B cell (primary cell): ENCODE measurements around the gene PIM3. TPM values are rescaled to one million over a fixed set of nuclear protein-coding genes. Genes with fewer than 3 reads are reported as not detected.
A peak's percentile ranks its signal among the peaks of the same experiment; 100 is the strongest.

Experiments
- ATAC-seq: fragments of 200-7000 bp; cut with Tn5 transposase; one replicate; pipeline ENCODE4 v1.10.0; 2021; ENCODE audit warnings: low read depth, mild to moderate bottlenecking, moderate number of reproducible peaks, moderate library complexity
- CTCF ChIA-PET: fragments of 350-600 bp; sonication (Branson Sonifier 250); formaldehyde crosslinking; loops from one replicate; lab custom pipeline; 2021; ENCODE audit warnings: antibody characterized with exemption, inconsistent platforms; lab: Charles Lee
- POLR2A ChIA-PET: fragments of 350-600 bp; sonication (Branson Sonifier 250); formaldehyde crosslinking; loops from one replicate; lab custom pipeline; 2021; ENCODE audit warnings: antibody characterized with exemption; lab: Charles Lee
- DNase-seq: peaks from one replicate; pipeline ENCODE4 v3.0.0; 2013
- H2AFZ ChIP-seq: 2 replicates; pipeline ENCODE4 v1.6.1; 2012; ENCODE audit warnings: mild to moderate bottlenecking, low read depth, low read length; ENCODE audit not compliant: insufficient read depth, poor library complexity, severe bottlenecking
- H3K27ac ChIP-seq, 2 donors: 1 replicate in 1 of 2; 2 replicates in 1 of 2; pipeline ENCODE4 v1.5.1; 2012 to 2013; ENCODE audit warnings: low read length in 2 of 2, mild to moderate bottlenecking in 2 of 2, moderate library complexity in 1 of 2
- H3K27me3 ChIP-seq, 4 experiments: fragments of 200-600 bp in 1 of 4; sonication (generic) in 1 of 4; replicated peaks in 1 of 4; 1 replicate in 2 of 4; 2 replicates in 2 of 4; pipeline versions ENCODE4 v1.6.1 to v1.7.0; 2013 to 2016; ENCODE audit warnings: low read length in 3 of 4, mild to moderate bottlenecking in 2 of 4, mixed read lengths in 1 of 4, moderate library complexity in 1 of 4; ENCODE audit not compliant: insufficient read depth in 4 of 4, control insufficient read depth in 3 of 4; ENCODE audit errors: control extremely low read depth in 1 of 4
- H3K36me3 ChIP-seq, 2 experiments: replicated peaks in 1 of 2; 1 replicate in 1 of 2; 2 replicates in 1 of 2; pipeline versions ENCODE4 v1.6.1 to v1.7.1; 2013; ENCODE audit warnings: low read length in 1 of 2; ENCODE audit not compliant: insufficient read depth in 2 of 2, control insufficient read depth in 1 of 2; ENCODE audit errors: control extremely low read depth in 1 of 2, extremely low read depth in 1 of 2
- H3K4me1 ChIP-seq, 2 donors: fragments of 200-600 bp in 1 of 2; sonication (generic) in 1 of 2; 1 replicate in 1 of 2; 2 replicates in 1 of 2; pipeline versions ENCODE4 v1.5.1 to v1.6.1; 2013 to 2017; ENCODE audit warnings: low read length in 2 of 2; ENCODE audit not compliant: control insufficient read depth in 2 of 2, insufficient read depth in 2 of 2
- H3K4me2 ChIP-seq: replicated peaks from 2 replicates; pipeline ENCODE3; 2012; ENCODE audit warnings: mild to moderate bottlenecking, low read depth, low read length; ENCODE audit not compliant: poor library complexity, severe bottlenecking
- H3K4me3 ChIP-seq, 5 experiments: fragments of 200-600 bp in 1 of 5; sonication (generic) in 1 of 5; 1 replicate in 3 of 5; 2 replicates in 2 of 5; pipeline versions ENCODE4 v1.5.1 to v1.7.0; 2011 to 2016; ENCODE audit warnings: low read length in 4 of 5, mild to moderate bottlenecking in 4 of 5, low read depth in 2 of 5, control low read depth in 1 of 5, moderate library complexity in 1 of 5; ENCODE audit not compliant: insufficient read depth in 1 of 5; ENCODE audit errors: control extremely low read depth in 1 of 5, extremely low read depth in 1 of 5
- H3K79me2 ChIP-seq: fragments of 200-600 bp; sonication (generic); one replicate; pipeline ENCODE4 v1.6.0; 2016; ENCODE audit warnings: low read length; ENCODE audit not compliant: control insufficient read depth, insufficient read depth
- H3K9ac ChIP-seq: fragments of 200-600 bp; sonication (generic); 2 replicates; pipeline ENCODE4 v1.6.1; 2017; ENCODE audit warnings: mild to moderate bottlenecking, low read length, moderate library complexity
- H3K9me3 ChIP-seq, 3 donors: one replicate each; pipeline versions ENCODE4 v1.6.1 to v1.7.1; 2013; ENCODE audit warnings: low read length in 2 of 3; ENCODE audit not compliant: control insufficient read depth in 2 of 3, insufficient read depth in 1 of 3; ENCODE audit errors: control extremely low read depth in 1 of 3
- H4K20me1 ChIP-seq: 2 replicates; pipeline ENCODE4 v1.6.0; 2012; ENCODE audit warnings: mild to moderate bottlenecking, low read length; ENCODE audit not compliant: insufficient read depth, control insufficient read depth, poor library complexity, severe bottlenecking
- H3K27ac Mint-ChIP-seq: one replicate; pipeline ENCODE4 v1.8.0; 2021; ENCODE audit warnings: mixed read lengths
- H3K27me3 Mint-ChIP-seq: one replicate; pipeline ENCODE4 v1.8.0; 2021; ENCODE audit warnings: mixed read lengths
- H3K4me1 Mint-ChIP-seq: one replicate; pipeline ENCODE4 v1.8.0; 2021; ENCODE audit warnings: mixed read lengths
- H3K4me3 Mint-ChIP-seq: one replicate; pipeline ENCODE4 v1.8.0; 2021; ENCODE audit warnings: mixed read lengths
- H3K9me3 Mint-ChIP-seq: one replicate; pipeline ENCODE4 v1.8.0; 2022; ENCODE audit warnings: mixed read lengths; ENCODE audit not compliant: insufficient read depth
- CTCF ChIP-seq: fragments of 200-600 bp; IDR thresholded peaks from one replicate; pipeline ENCODE4 v1.8.0; 2022; ENCODE audit warnings: antibody characterized with exemption, mild to moderate bottlenecking
- EZH2 ChIP-seq: IDR thresholded peaks from 2 replicates; pipeline ENCODE4 v1.6.1; 2012; ENCODE audit warnings: borderline replicate concordance, low read depth, mild to moderate bottlenecking, moderate library complexity, low read length; ENCODE audit not compliant: insufficient read depth, poor library complexity, severe bottlenecking
- WGBS: methylation state at CpG from one replicate; pipeline ENCODE4 v1.1.5; 2013; ENCODE audit warnings: missing lambda C conversion rate; ENCODE audit not compliant: insufficient coverage; 5-methylcytosine and 5-hydroxymethylcytosine counted together
- intact Hi-C: fragments of 100-400 bp; cut with micrococcal nuclease; formaldehyde crosslinking; loops from one replicate; pipeline ENCODE4 v1.10.0; 2022
- polyA plus RNA-seq: library from polyadenylated mRNA; depleted of rRNA; stranded (reverse); fragments of >200 nt; gene quantifications from 2 replicates; pipeline ENCODE4 v1.2.3, GENCODE V29; 2012
- total RNA-seq, 2 donors: library from RNA; stranded (reverse); fragments of 120-200 nt in 1 of 2; gene quantifications; 1 replicate in 1 of 2; 2 replicates in 1 of 2; pipeline versions ENCODE4 v1.2.3 to v1.2.4, GENCODE V29; 2013 to 2022

Gene PIM3
- total and polyA plus RNA-seq, 2 donors (not counting 1 experiment from before 2014, with no cell fraction given) = 74.6 to 128 TPM

GRCh38 chr22:49933236-49934159, 27.1 kb upstream of the PIM3 start:
- H3K36me3 ChIP-seq = no peaks in the 10 kb centered on the region
- H3K4me1 Mint-ChIP-seq = peaks cover 44% of the 10 kb centered on the region
- peak overlapping the region; percentile 82 for H3K9ac ChIP-seq
- H3K9me3 ChIP-seq = peaks cover 0 to 5% (median 0%) of the 10 kb centered on the region in 3 donors
- H3K27me3 Mint-ChIP-seq = no peaks in the 10 kb centered on the region
- WGBS = 80% methylated on average over 26 of the region's 27 CpGs
- peaks cover 64 to 78% of the 10 kb centered on the region in 2 donors for H3K4me1 ChIP-seq
- no peak overlapping the region for H2AFZ ChIP-seq
- intact Hi-C loops = loop anchor here (10.0 kb wide), 1 partner anchor 541 kb away; the partner anchor contains the start of gene SBF1
- H3K27ac Mint-ChIP-seq = peak overlapping the region; percentile 96
- H3K4me3 ChIP-seq = peak overlapping the region in 4 of 5 experiments; percentile 69 to 84 (median 77)
- H3K4me2 ChIP-seq = peak overlapping the region; percentile 88
- H3K9me3 Mint-ChIP-seq = no peaks in the 10 kb centered on the region
- peak overlapping the region; percentile 94 to 97 for H3K27ac ChIP-seq
- H3K79me2 ChIP-seq = peaks cover 19% of the 10 kb centered on the region
- no peak for TF ChIP-seq CTCF
- TF ChIP-seq EZH2 = no peak
- DNase-seq = peak; percentile 42
- H4K20me1 ChIP-seq = no peaks in the 10 kb centered on the region
- ATAC-seq = no peak
- ChIA-PET CTCF (interaction anchor here (0.6 to 5.0 kb wide), 6 partner anchors 29 to 103 kb away, joined by 5 to 127 read pairs (median 6); no protein-coding TSS in a partner anchor), POLR2A (interaction anchor here (1.1 to 4.6 kb wide), 7 partner anchors 16 to 38 kb away, joined by 3 to 27 read pairs (median 12); partner anchors contain the start of genes ALG12, CRELD2 and PIM3)
- H3K27me3 ChIP-seq = no peaks in the 10 kb centered on the region
- peak overlapping the region; percentile 83 for H3K4me3 Mint-ChIP-seq
